GM21447 (cell line): Measurements from ENCODE around the gene ROCK1.
"Not testable (repeated sequence)": the region's sequence is repeated elsewhere in the genome, so short reads cannot be mapped to it uniquely, and the experiment has no call there.

ENCODE experiments used
- ATAC-seq: cut with Tn5 transposase; IDR thresholded peaks from one replicate; pipeline ENCODE4 v1.9.1; 2021; ENCODE audit not compliant: unreplicated experiment

Gene ROCK1

GRCh38 chr18:21111346-21112139 is at the start of gene ROCK1:
ROCK1 (minus strand) TSS chr18:21111813; CDS start chr18:21110910, 903 bp downstream.
- ATAC-seq = peak; percentile 83

- ATAC-seq = no peak
These were observed 43.8 kb upstream of the ROCK1 start for GRCh38 chr18:21155443-21155842.

DNA sequence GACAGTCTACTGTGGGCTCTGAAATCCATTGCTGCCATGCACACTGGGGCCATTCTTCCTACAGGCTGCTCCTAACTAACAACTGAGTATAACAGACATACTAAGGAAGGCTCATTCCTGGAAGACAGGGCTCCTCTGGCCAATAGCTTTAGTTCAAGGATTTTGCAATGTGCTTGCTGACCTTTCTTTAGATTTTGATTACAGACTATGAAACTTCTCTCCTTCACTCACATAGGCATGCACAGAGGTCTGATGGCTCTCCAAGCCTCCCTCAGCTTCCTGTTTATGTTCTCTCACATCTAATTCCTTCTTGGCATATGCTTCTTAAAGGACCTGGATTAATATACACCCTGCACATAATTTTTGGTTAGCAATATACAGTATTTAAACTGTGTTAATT is 34.4 kb upstream of the ROCK1 start:
- no peak for ATAC-seq

- no peak for ATAC-seq
These were observed 33.8 kb upstream of the ROCK1 start for GRCh38 chr18:21145371-21145770.

- no peak for ATAC-seq
These were observed 30.2 kb upstream of the ROCK1 start for GRCh38 chr18:21141668-21142422.

- ATAC-seq = not testable (repeated sequence)
These were observed 26.3 kb upstream of the ROCK1 start for GRCh38 chr18:21137719-21138488.

DNA sequence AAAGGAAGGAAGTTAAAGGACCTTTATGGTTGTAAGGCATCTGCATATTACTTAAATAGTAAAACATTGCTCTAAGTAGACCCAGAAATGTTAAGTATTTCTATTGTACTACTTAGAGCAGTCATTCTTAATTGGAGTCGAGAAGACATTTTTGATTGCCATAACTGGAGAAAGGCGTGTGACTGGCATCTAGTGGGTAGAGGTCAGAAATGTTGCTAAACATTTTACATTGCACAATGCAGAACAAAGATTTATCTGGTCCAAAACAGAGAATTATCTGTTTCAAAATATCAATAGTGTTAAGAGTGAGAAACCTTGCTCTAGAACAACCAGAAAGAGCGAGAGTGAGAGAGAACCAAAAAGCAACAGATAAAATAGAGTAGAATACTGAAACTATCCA is 23.3 kb upstream of the ROCK1 start:
- ATAC-seq = no peak

DNA sequence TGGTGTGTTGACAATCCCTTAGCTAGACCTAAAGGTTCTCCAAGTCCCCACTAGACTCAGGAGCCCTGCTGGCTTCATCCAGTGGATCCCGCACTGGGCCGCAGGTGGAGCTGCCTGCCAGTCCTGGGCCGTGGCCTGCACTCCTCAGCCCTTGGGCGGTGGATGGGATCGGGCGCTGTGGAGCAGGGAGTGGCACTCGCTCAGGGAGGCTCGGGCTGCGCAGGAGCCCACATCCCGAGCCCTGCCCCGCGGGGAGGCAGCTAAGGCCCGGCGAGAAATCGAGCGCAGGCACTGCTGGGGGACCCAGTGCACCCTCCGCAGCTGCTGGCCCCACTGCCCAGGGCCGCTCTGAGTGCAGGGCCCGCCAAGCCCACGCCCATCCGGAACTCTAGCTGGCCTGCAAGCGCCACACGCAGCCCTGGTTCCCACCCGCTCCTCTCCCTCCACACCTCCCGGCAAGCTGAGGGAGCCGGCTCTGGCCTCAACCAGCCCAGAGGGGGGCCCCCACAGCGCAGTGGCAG is 20.8 kb upstream of the ROCK1 start:
- ATAC-seq = no peak

GRCh38 chr18:21131698-21132227 is 20.1 kb upstream of the ROCK1 start:
- ATAC-seq = no peak

DNA sequence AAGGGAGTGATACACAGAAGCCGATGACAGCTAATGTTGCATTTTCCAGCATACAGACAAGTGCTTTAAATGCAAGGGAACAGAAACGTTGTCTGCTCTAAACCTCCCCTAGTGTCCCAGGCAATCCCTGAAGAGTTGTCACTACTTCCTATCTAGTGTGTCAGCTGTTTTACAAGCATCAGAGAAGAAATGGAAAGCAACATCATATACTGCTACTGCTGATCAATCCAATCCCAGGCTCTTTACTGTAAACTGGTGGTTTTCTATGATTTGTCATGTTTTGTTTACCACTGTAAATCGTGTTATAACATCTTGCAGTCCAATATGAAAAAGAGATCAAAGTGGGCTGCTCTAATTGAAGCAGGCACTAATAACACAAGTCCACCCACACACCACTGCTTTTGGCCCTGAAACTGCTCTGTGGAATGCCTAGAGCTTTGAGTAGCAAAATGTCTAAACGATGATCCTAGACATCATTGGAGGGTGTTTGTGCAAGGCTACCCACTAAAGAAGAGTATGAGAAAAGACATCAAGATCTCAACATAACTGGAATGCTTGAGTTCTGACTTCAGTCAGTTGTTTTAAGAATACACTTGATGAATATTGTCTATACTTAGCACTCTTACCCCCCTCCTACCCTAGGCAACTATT is 18.1 kb upstream of the ROCK1 start:
- no peak for ATAC-seq

GRCh38 chr18:21123290-21123926 is 11.8 kb upstream of the ROCK1 start:
- no peak for ATAC-seq

GRCh38 chr18:21118806-21119205 is 7.2 kb upstream of the ROCK1 start:
- ATAC-seq = no peak

DNA sequence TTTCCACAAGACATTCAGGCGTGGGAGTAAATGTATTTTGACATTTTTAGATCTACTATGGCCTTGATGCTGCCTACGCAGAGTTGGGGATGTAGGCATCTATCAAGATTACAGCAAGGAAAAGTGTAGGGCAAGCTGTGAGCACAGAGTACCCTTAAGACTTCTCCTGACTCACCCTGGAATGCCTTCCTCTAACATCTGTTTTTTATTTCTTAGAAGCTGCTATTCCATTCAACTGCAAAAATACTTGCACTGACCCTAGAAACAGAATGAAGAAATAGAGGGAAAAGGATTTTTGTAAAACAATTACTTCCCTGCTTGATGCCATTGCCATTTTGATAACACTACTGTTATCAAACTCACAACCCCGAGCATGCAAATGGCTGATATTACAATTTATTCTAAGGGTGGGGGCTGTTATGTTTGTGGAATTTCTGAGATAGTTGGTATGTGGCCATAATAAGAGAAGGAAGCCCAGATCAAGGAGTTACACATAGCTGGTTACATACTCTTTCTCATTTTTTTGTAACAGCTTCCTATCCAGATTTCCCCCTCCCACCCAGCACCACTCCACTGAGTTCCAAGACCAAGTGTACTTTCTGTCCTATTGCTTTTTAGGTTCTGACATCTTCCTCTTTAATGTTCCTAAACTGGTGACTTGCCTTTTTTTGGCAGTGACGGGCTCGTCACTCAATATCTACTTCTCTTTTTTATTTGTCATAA is 6.0 kb upstream of the ROCK1 start:
- no peak for ATAC-seq

- no peak for ATAC-seq
These were observed 4.2 kb upstream of the ROCK1 start for GRCh38 chr18:21115519-21116411.

DNA sequence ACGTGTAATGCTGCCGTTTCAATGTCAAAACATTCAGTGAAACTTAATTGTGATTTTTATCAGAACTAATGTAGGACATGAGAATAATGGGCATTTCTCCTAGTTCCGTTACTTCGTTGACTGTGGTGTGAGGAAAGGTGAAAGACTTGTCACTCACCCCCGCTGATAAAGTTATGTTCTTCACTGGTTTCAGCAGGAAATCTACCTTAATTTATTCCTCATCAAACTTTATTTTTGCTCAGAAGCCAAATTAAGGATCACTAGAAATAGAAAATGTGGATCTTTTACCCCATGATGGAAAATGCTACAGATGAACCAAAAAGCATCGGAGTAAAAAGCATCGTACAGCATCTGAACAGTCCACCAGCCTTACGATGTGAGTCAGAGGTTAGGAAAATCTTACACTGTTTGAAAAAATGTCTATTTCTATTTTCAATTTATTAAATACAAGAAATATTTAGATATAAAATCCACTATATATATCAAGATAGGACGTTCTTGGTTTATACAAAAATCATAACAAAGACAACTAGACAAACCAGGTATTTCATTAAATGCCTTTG is 1.0 kb upstream of the ROCK1 start:
- ATAC-seq = no peak

- peak; percentile 28 for ATAC-seq
These were observed 494 bp upstream of the ROCK1 start for GRCh38 chr18:21112140-21112473.

DNA sequence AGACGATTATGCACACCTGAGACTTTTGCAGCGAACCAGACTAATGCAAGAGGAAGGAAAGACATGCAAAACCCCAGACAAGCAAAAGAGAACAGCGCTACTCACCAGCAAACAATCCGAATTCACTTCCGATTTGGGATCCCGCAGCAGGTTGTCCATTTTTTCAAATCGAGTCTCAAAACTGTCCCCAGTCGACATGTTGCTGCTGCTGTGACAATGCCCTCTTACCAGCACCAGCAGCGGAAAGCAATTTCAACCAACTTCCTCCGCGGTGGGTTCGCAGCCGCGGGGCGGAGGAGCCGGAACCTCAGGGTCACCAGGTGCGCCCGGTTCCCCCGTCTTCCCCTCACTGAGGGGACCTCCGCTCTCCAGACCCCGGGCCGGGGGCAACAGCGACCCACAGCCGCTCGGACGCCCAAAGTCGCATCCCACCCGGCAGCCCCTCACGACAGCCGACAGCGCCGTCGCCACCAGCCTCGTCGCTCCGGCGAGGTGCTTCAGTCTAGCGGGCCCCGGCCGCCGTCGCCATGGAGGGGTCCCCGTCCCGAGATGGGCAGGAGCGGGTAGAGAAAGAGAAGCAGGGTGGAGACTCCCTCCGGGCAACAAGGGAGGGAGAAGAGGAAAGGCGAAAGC is 784 bp downstream of the ROCK1 start:
- peak; percentile 37 for ATAC-seq
